Umbilical cord (tissue), 2 donors: ENCODE data around the gene TIAM2. TPM values are rescaled to one million over a fixed set of nuclear protein-coding genes. Genes with fewer than 3 reads are reported as not detected.
A peak's percentile ranks its signal among the peaks of the same experiment; 100 is the strongest.
"Not testable (repeated sequence)": the region's sequence is repeated elsewhere in the genome, so short reads cannot be mapped to it uniquely, and the experiment has no call there.

Experiments used
- DNase-seq: peaks from one replicate; pipeline ENCODE4 v3.0.0-alpha.2; 2015; ENCODE audit warnings: low spot score
- total RNA-seq: library from RNA; depleted of rRNA; stranded (reverse); fragments of >200 nt; gene quantifications from one replicate; pipeline ENCODE4 v1.2.3, GENCODE V29; 2014; ENCODE audit warnings: low replicate concordance; ENCODE audit not compliant: insufficient read depth

Gene TIAM2
- 20.2 TPM for total RNA-seq

DNA sequence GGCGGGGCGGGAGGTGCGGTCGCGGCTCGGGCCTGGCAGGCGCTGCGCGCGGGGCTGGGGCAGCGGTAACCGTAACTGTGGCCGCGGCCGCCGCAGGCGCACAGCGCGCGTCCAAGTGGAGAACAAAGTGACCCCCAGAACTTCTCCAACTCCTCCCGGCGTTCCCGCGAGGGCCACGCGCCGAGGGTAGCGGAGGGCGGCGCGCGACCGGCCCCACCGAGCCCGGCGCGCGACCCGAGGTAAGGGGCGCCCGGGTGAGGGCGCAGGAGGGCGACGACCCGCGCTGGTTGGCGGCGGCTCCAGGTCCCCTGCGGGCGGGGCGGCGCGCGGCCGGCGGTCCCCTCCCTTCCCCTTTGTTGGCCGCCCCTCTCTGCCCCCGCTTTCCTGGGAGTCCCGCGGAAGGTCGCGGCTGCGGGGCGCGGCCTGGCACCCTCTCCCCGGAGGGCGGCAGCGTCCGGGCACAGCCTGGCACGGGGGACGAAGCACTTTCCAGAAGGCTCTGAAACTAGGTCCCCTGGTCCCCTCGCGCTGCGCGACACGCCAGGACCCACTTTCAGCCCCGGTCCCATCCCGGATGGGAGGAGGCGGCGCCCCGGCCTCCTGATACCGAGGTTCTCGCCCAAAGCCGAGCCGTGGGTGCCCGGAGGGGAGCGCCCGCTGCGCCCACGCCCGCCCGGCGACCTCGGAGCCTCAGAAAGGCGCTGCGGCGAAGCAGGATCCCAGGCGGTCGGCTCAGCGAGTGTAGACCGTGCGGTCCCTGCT, at the start of gene TIAM2:
Gene TIAM2, plus strand, starts transcription at position 62 of the 762 bp plus-strand sequence. CDS start 133,909 bp downstream, outside the sequence.
- DNase-seq: peak; percentile 31

DNA sequence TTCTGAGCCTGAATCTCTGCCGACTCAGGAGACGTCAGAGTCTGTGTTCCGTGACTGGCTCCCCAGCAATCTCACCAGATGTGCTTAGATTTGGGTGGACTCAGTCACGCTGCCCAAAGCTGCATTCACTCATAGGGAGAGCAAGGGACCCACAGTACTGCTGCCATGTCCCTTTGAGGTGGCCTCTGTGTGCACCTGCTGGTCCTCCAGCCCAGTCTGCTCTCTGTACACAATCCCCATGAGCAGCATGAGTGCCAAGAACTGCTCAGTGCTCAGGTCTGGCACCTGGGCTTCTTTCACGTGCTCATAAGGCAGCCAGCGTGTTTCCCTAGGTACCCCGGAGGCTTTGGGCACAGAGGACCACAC, 44.2 kb upstream of the TIAM2 start:
- DNase-seq: no peak

DNA sequence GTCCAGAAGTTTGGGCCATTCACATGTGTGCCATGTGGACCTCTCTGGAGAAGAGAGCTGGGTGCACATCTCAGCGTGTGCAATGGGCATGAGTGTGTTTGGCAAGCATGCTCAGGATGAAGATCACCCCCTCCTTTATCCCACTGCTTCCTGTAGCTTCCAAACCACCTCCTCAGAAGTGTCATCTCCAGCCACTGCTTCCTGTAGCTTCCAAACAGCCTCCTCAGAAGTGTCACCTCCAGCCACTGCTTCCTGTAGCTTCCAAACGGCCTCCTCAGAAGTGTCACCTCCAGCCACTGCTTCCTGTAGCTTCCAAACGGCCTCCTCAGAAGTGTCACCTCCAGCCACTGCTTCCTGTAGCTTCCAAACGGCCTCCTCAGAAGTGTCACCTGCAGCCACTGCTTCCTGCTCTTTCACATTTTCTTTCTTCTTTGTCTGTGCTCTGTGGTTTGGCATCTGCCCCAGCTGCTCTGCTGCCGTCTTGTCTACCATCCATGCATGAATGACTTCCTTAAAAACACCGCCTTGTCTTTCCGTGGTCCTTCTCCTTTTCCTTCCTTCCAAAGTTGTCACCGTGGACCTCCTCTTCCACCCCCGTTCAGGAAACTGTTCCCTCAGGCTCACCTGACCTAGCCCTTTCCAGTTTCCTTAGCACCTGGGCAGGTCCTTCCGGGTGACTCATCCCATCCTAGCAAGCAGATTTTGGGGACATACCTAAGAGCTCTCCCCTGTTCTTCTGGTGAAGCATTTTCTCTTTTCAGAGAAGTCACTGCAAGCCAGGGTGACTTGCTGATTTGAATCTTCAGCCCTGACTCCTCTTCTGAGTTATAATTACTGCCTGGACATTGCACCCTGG, 43.5 kb upstream of the TIAM2 start:
- no peak for DNase-seq

DNA sequence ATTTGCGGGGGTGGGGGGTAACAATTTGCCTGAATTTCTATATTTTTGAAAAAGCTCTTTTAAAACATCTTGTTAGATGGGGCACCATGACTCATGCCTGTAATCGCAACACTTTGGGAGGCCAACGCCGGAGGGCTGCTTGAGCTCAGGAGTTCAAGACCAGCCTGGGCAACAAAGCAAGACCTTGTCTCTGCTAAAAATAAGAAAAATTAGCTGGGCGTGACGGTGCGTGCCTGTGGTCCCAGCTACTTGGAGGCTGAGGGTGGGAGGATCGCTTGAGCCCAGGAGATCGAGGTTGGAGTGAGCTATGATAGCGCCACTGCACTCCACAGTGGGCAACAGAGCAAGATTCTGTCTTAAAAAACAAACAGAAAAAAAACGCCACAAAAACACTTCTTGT, 41.5 kb upstream of the TIAM2 start:
- no peak for DNase-seq

DNA sequence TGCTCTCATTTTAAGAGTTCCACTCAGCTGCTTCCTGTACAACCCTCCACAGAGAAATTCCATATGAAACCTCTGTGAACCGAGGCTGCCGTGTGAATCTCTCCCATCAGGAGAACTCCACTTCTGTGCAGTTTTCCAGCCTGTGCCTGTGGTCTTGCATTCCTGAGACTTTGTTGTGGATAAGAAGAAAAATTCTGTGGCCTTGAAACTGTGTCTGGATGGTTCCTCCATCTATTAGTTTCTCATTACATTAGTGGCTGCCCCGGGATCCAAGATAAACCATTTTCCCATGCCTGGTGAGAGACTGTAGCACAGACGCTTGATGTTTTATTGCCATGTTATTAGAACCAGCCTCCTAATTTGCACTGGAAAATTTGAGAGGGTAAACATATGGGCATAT, 40.8 kb upstream of the TIAM2 start:
- peak; percentile 28 for DNase-seq

DNA sequence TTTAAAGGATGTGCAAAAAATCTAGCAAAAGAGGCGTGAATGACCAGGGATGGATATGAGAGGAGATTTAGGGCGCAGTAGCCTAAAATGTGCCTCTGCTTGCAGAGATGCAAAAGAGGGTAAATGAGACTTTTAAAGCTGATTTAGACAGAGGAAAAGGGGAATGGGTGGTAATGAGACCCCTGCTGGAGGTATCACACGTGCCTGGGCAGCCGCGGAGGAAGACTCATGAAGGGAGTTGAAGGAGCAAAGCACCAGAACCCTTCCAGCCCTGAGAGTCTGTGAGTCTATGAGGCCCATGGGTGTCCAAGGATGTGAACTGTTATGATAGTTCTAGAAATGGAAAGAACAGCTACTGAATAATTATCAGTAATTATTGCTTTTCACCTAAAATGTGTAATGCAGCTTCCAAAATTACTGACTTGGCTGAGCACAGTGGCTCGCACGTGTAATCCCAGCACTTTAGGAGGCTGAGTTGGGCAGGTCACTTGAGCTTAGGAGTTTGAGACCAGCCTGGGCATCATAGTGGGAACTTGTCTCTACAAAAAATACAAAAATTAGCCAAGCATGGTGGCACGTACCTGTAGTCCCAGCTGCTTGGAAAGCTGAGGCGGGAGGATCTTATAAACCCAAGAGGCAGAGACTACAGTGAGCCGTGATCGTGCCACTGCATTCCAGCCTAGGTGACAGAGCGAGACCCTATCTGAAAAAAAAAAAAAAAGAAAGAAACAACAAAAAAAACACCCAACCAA, 38.2 kb upstream of the TIAM2 start:
- DNase-seq: no peak

DNA sequence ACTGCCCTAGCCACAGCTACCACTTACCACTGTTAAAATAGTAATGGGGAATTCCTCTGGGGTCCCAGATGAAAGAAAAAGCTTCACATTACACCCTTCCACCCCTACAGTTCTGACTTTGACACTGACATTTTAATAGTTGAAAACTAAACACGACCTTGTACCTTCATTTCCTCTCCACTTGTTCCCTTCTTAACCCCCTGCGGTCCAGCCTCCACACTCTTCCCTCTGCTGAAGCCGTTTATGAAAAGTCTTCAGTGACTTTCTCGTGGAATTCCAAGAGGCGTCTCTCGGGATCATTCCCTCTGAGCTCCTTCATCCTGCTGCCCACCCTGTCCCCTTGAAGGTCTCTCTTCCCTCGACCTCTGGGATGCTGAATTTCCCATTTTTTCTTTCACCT, 36.6 kb upstream of the TIAM2 start:
- DNase-seq: no peak

DNA sequence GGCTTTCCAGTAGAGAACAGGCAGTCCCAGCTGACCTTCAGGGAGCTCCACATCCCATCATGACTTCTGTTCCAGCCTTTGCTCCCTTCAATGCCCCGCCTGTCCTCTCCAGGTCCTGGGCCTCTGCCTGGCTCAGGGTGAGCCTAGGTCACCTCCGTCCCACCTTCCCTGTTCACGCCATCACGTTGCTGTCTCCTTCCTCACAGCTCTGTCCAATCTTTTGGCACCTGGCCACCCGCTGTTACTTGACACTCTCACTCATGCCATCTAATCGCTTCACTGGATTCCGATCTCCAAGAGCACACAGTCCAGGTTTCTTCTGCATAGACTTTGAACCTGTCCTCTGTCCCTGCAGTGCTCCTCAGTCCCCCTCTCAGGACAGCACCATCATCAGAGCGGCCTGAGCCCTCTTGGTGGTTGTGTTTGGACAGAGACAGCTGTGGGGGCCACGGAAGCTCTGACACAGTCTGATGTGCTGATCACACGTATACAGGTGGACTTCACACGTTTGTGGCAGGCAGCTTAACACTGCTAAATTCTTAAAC, 34.7 kb upstream of the TIAM2 start:
- no peak for DNase-seq

DNA sequence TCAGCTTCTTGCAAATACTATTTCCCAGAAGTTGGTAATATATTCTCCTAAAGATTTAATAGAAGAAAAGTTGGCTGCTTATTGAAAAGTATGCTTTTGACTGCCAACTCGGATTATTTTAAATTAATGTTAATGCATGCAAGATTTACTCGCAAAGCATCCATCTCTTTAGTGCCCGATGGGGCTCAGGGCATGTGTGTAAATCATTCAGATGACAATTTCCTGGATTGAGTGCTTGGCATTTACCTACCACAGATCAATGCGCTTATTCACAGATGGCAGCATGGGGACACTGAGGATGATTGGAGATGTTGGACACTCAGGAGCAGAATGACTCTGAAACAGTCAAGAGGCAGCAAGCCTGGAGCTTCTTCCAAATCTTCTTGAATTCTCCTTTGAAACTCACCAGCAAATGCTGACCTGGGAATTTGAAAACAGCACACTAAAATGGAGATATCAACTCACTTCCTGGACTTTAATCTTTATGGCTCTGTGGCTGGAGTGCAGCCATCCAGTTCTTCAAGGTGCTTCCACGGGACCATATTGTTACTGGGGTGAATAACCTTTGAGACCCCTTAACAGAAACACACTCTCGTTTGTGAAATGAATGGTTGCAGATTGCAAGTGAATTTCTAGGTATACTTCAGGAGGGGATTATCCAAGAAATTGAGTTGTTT, 34.1 kb upstream of the TIAM2 start:
- DNase-seq: no peak

DNA sequence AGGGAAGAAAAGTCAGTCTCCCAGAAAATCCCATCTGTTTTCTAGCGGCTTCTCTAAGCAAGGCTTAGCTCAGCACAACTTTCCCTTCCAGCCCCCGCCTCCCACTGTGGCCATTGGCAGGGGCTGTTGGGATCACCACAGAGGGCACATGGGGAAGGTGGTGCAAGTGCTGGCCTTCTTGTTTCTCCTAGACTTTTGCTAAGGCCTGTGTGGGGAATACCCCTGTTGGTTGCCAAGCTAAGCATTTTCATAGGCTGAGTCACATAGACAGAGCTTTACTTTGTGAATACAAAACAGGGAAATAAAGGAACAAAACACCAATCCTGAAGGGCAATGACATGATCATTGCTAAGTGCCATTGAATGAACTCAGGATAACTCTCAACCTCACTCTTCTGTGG, 32.4 kb upstream of the TIAM2 start:
- DNase-seq: peak; percentile 23

DNA sequence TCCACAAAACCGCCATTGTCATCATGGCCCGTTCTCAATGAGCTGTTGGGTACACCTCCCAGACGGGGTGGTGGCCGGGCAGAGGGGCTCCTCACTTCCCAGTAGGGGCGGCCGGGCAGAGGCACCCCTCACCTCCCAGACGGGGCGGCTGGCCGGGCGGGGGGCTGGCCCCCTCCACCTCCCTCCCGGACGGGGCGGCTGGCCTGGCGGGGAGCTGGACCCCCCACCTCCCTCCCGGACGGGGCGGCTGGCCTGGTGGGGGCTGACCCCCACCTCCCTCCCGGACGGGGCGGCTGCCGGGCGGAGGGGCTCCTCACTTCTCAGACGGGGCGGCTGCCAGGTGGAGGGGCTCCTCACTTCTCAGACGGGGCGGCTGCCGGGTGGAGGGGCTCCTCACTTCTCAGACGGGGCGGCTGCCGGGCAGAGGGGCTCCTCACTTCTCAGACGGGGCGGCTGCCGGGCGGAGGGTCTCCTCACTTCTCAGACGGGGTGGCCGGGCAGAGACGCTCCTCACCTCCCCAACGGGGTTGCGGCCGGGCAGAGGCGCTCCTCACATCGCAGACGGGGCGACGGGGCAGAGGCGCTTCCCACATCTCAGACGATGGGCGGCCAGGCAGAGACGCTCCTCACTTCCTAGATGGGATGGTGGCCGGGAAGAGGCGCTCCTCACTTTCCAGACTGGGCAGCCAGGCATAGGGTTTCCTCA, 28.9 kb upstream of the TIAM2 start:
- not testable (repeated sequence) for DNase-seq

DNA sequence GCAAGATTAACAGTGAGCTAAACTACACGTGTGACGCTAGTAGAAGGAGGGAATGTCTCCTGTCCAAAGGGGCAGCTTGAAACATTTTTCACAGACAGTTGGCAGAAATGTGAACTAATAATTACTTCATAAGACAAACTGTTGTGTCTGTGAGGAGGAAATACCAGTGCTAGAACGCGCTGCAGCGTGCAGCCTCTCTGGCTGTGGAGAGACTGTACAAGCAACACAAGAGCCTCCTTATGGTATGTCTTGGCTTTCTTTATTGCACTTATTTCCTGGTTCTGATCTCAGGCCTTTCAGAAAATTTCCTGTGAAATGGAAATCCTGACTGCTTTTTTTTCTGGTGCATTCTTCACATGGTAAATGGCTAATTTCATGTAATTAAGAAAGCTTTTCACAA, 25.3 kb upstream of the TIAM2 start:
- DNase-seq: peak; percentile 73

DNA sequence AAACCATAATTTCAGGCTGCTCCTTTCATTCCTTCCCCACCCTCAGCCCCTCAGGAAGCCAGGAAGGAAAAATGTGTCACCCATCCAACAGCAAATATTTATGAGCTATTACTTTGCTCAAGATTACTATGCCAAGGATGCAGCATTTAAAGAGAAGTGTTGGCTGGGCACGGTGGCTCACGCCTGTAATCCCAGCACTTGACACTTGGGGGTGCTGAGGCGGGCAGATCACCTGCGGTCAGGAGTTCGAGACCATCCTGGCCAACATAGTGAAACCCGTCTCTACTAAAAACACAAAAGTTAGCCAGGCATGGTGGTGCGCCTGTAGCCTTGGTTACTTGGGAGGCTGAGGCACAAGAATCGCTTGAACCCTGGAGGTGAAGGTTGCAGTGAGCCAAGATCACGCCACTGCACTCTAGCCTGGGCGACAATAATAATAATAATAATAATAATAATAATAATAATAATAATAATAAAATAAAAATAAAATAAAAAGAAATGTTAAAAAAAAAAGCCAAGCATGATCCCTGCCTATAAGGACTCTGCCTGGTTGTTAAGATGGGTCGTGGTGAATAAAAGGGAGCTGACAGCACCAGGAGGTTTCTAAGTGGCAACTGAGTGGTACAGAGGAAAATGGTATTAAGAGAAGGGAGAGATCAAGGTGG, 20.5 kb upstream of the TIAM2 start:
- DNase-seq: no peak

DNA sequence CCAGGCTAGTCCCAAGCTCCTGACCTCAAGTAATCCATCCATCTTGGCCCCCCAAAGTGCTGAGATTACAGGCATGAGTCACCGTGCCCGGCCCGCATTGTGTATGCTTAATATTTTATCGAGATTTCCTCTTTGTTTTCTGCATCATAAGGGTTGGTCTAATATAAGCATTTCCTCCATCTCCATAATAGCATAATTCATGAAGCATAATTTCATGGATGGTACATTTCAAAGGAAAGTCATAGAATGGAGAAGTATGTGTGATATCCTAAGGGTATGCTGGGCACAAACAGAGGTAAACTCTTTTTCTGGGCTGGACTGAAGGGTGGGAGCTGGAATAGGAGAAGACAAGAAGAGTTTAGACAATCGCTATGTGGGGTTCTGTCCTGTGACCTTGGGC, 17.5 kb upstream of the TIAM2 start:
- no peak for DNase-seq

DNA sequence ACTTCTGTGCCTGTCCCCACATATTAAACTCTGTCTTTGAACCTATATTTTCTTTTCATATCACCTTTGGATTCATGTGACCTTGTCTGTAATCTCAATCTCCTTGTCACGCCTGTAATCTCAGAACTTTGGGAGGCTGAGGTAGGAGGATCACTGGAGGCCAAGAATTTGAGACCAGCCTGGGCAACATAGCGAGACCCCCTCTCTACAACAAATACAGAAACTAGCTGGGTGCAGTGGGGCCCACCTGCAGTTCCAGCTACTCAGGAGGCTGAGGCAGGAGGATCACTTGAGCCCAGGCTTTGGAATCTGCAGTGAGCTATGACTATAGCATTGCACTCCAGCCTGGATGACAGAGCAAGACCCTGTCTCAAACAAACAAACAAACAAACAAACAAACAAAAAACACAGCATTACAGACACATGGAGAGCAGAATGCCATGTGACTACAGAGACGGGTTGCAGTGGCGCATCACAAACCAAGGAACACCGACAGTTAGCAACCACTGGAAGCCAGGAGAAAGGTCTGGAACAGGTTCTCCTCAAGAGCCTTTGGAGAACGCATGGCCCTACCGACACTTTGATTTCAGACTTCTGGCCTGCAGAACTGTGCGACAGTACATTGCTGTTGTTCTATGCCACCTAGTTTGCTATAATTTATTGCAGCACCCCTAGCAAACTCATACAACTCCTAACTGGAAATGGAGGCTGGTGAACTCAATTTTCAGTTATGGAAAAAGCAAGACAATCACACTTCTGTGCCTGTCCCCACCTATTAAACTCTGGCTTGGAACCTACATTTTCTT, 14.6 kb upstream of the TIAM2 start:
- DNase-seq: no peak

DNA sequence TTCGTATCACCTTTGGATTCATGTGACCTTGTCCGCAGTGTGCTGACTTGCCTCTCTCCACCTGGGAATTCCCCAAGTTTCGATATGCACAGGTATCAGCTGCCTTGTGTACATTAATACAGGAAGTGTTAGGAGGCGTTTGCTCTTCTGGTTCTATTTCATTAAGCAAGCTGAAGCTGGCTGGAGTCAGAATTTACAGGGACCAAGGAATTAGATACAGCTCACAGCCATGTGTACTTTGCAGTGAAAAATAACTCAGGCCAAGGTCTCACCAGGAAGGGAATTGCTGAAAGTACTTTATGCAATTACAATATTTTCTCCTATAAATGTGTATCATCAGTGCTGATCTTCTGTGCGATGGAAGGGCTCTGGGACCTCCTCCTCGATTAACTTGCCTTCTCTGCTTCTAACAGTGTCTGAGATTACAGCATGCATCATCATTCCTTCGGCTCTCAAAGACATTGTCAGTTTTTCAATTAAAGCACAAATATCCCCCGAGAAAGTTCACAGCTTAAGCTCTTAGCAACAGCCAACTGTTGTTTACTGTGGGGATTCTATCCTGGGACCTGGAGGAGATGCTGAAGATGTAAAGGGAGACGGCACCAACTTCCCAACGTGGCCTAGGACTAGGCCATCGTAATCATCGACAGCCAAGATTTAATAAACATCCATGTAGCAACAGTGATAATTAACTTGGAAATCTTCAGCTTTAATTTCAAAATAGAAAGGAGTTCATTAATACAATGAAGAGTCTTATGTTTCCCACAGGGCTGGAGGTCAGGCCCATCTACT, 13.8 kb upstream of the TIAM2 start:
- no peak for DNase-seq

DNA sequence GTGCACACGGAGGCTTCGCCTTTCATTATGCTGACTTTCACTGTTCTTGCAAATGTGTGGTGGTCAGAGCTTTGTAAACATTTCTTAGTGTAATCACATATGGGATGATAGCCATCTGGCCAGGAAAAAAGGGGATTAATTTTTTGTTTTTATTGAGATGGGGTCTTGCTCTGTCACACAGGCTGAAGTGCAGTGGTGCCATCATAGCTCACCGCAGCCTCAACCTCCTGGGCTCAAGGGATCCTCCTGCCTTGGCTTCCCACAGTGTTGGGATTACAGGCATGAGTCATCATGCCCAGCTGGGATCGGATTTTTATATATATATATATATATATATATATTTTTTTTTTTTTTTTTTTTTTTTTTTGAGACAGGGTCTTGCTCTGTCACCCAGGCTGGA, 11.0 kb upstream of the TIAM2 start:
- DNase-seq: no peak

DNA sequence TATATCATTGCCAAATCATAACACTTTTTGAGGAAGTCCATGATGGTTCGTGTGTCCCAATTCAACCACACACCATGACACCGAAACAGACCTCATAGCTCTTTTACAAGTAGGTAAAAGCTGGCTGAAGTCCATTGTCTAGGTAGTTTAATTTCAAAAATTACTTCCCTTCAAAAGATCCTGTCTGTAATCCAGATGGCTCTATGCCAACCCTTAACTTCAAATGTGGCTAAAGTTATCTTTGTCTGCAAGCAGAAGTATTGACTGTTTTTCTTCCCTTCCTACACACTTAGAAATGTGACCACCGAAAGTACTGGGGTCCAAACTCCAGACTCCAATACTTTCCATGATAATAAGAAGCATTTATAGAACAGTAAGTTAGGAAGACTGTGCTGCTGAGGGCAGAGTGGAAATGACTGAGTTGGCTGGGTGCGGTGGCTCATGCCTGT, 8.3 kb upstream of the TIAM2 start:
- DNase-seq: no peak
